ENCODE data around the gene PIEZO1.

Gene PIEZO1

GRCh38 chr16:88766975-88767374 lies 18.0 kb downstream of the PIEZO1 start:
- DNase-seq (ENCODE audit: low spot score) = no peak

- no peak for DNase-seq (ENCODE audit: low spot score)
Observed at GRCh38 chr16:88764913-88765349, 20.1 kb downstream of the PIEZO1 start.

DNA sequence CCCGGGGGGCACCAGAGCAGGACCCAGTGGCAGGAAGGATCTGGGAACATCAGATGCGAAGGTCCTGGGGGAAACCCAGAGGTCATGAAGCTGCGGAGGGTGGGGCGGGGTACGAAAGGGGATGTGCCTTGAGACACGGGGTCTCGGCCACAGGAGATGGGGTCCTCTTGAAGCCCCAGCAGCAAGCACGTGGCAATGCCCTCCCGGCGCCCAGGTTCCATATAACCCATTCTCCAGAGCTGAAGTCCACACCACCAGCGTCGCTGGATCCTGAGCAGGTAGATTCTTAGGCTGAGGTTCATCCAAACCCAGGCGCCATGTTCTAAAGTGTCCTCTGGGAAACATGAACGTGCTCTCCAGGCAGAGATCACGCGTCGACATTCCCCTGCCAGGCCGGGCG lies 20.9 kb downstream of the PIEZO1 start:
- DNase-seq (ENCODE audit: low spot score) = no peak

GRCh38 chr16:88763502-88764053 lies 21.4 kb downstream of the PIEZO1 start:
- DNase-seq (ENCODE audit: low spot score) = no peak

DNA sequence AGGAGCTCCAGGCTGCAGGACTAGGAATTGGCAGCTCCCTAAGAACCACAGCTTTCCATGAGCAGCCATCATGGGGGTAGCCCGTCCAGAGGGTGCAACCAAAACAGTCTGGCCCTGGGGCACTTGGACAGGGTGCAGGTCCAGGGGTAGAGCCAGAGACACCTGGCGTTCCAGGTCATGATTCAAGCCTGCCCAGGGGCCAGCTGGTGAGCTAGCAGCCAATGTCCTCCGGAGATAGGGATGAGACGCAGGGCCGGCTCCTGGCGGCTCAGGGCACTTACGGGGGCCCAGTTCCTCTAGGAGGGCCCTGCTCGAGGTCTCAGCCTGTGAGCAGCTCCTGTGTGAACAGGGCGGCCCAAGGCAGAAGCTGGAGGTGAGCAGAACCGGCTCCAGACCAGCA lies 22.1 kb downstream of the PIEZO1 start:
- no peak for DNase-seq (ENCODE audit: low spot score)

- no peak for DNase-seq (ENCODE audit: low spot score)
Observed at GRCh38 chr16:88762258-88762870, 22.7 kb downstream of the PIEZO1 start.

- DNase-seq (ENCODE audit: low spot score) = no peak
Observed at GRCh38 chr16:88761830-88762229, 23.2 kb downstream of the PIEZO1 start.

DNA sequence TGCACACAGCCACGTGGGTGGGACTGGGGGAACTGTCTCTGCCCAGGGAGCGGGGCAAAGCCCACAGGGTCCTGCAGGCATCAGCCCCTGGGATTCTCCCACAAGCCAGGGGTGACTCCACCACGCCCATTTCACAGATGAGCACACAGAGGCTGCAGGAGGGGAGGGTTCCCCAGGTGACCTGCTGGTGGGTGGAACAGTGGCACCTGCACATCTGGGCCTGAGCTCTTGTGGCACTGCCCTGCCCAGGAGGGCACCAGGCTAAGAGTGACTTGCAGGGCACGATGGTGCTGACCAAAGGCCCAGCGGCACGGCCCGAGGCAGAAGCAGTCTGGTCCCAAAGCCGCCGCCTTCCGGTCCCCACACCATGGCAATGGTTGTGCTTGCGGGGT lies 23.9 kb downstream of the PIEZO1 start:
- no peak for DNase-seq (ENCODE audit: low spot score)

DNA sequence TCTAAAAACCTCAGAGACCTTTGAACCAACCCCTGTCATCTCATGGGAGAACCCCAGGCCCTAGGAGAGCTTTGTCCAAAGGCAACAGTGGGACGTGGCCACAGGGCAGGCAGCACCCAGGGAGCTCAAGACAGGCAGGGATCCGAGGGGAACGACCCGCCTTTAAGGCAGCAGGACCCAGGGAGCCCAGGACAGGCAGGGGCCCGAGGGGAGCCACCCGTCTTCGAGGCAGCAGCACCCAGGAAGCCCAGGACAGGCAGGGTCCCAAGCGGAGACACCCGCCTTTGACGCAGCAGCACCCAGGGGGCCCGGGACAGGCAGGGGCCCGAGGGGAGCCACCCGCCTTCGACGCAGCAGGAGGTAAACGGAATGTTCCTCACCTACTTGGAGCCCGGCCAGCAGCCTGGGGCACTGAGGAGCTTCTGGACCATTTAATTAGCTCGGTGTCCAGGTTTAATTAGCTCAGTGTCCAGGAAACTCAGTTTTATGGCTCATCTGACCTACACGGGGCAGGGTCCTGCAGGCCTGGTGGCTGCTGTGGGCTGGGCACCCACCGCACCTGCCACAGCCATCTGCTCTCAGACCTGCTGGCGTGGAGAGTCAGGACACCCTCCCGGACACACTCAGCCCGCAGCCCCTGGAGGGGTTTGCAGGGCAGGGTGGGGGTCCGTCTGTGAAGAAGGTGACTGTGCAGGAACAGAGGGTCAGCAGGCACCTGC lies 24.4 kb downstream of the PIEZO1 start:
- no peak for DNase-seq (ENCODE audit: low spot score)

- no peak for DNase-seq (ENCODE audit: low spot score)
Observed at GRCh38 chr16:88759976-88760350, 25.1 kb downstream of the PIEZO1 start.

- no peak for DNase-seq (ENCODE audit: low spot score)
Observed at GRCh38 chr16:88759245-88759975, 25.6 kb downstream of the PIEZO1 start.

GRCh38 chr16:88758944-88759244 lies 26.1 kb downstream of the PIEZO1 start:
- no peak for DNase-seq (ENCODE audit: low spot score)

DNA sequence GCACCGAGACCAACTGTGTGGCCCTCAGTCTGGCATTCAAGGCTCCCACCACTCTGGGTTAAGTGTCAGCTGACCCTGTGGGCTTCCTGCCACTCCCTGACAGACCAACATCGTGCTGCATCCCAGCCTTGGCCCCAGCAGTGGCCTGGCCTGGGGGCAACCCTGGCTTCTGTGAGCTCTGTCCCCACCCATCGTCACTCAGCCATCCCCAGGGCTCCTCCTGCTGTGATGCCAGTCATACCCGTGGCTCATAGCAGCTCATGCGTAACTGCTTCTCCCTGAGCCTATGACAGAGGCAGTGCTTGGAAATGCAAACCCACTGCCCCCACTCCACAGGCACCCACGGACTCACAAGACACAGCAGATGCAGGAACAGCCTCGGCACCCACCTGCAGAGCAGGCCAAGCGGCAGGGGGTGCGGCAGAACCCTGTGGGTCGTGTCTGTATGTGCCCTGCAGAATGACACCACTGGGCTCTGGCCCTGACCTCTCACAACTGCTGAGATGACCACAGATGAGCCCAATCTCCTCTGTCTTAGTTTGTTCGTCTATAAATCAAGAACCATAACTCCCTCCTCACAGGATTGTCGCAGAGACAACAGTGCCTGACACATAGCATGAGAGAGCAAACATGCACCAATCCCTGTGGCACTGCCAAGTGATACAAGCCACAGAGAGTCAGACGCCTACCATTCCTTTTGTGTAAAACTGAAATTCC lies 26.6 kb downstream of the PIEZO1 start:
- no peak for DNase-seq (ENCODE audit: low spot score)

DNA sequence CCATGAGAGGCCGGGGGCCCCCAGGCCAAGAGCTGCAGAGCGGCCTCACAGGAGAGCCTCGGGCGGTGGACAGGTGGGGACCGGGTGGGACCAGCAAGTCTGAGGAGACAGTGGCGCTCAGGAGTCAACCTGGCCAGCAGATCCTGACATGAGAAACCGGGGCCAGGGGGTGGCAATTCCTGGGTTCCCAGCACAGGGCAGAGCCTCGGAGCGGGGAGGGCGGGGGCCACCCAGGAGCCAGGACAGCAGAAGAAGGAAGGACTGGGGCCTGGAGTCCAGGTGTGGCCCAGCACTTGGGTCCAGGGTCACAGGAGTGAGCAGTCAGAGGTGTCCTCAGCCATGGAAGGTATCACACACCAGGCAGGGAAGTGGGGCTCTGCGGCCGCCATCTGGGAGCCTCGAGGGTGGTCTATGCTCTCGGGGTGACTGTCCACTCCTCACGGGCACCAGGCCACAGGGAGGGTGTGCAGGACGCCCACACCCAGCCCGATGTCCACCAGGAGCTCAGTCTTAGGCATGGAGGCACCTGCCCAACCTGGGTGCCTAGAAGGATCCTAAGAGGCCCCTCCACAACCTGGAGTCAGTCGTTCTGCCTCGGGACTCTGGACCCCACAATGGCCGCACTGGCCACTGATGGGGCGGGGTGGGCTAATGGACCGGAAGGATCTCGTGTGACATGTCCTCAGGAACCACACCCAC lies 29.1 kb downstream of the PIEZO1 start:
- no peak for DNase-seq (ENCODE audit: low spot score)

DNA sequence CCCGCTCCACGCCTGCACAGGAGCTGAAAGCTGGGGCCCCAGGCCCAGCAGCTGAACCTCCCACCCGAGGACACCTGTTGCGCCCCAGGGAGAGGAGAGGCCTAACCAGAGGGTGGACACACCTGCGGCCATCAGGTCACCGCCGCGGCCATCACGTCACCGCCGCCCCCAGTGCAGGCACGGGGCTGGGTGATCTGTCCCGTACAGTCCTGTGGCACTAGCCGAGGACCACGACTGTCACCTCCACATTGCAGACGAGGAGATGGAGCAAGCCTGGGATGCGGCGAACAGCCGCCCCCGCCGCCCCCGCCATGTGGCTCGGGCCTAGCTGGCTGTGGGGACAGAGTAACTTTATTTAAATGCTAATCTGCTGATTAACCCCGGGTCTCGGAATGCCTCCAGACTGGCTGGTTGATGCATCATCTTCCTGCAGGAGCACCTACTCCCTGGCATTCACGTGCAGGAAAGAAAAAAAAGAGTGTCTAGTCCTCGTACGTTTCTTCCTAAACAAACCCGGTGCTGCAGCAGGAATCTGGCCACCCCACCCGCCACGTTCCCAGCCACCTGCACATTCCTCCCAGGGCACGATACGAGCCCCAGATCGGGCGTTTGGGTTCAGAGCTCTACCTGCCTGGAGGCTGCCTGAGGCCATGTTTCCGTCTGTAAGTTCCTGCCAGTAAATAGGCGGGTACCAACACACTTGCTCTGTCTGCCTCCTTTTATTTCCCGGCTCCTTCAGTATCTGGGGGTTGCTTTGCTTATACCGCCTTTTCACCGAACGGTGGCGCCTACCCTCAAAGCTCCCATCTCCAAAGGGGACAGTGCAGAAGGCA lies 29.9 kb downstream of the PIEZO1 start:
- DNase-seq (ENCODE audit: low spot score) = no peak

DNA sequence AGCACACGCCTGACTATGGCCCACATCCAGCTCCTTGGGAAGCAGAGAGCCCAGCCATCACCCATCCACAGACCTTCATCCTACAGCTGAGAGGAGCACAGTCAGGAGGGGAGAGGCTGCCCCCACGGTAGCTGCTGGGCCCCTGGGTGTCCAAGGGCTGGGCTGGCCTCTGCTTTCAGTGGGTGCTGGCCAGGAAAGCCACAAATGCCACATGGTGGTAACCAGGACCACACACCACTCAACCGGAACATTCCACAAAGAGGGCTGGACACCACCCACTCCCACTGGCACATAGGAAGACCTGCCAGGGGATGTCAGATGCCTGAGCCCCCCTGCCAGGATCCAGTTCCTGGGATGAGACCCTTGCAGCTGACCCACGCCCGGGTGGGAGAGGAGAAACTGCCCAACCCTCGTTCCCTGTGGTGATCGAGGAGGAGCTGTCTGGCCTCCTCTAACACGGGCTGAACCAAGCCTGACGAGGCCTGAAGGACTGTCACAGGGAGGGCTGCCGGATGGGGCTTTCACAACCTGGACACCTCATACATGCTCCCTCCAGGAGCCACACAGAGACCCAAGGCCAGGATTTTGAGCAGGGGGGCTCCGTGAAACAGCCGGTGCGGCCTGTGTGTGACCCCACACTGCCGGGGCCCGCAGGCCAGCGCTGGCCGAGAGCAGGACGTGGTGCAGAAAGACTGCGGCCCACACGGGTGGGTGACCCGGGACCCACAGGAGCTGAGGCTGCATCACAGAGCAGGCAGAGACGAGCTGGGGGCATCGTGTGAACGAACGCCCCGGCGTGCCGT lies 30.7 kb downstream of the PIEZO1 start:
- DNase-seq (ENCODE audit: low spot score) = no peak

DNA sequence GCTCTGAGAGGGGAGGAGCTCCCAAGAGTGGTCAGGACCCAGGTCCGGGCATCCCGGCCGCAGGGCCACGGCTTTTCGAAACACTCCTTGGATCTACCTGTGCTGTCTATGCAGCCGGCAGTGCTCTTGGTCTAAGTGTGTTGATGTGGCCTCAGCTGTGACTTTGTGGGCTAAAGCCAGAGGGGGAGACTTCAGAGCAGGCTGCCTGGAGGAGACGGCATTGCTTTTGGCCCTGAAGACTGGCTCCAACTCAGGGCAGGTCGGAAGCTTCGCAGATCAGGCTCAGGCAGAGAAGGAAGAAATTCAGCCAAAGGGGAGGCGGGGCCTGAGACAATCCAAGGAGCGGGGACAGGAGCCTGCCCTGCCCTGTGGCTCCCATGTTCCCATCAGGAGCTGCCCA lies 31.4 kb downstream of the PIEZO1 start:
- no peak for DNase-seq (ENCODE audit: low spot score)

GRCh38 chr16:88753191-88753590 lies 31.8 kb downstream of the PIEZO1 start:
- DNase-seq (ENCODE audit: low spot score) = no peak

DNA sequence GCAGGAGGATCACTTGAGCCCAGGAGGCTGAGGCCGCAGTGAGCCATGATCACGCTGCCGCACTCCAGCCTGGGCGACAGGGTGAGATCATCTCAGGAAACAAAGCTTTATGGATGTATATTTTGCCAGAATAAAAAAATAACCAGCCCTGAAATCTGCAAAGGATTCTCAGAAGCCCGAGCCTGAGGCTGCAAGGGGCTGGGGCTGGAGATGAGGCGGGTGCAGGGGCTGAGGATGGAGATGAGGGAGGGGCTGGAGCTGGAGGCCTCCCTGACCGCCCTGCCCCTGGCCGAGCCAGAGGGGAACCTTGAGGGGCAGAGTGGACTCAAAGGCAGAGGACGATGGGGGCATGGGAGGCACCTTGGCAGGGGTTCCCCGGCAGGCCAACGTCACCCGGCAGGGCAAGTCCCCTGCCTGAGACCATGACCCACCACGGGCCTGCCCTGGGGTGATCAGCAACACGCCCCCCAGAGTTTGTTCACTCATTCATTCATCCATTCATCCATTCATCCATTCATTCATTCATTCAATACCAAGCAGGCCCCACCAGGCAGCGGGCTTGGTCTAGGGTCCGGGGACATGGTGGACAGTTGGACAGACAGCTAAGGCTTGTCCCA lies 32.5 kb downstream of the PIEZO1 start:
- no peak for DNase-seq (ENCODE audit: low spot score)

DNA sequence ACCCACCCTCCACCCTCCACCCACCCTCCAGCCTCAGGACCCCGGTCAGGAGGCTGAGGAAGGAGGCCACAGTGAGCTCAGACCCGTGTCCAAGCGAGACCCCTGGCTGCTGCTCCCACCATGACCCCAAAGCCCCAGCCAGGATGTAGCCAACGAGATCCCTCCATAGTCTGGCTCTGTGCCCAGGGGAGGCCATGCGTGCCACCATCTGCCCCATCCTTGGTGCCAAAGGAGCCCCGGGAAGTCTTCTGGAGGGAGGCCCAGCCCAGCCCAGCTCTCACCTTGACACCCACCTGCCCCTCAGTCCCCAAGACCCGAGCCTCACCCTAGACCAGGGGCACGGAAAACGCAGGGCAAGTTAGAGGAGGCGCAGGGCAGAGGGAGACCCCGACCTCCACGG lies 34.2 kb downstream of the PIEZO1 start:
- DNase-seq (ENCODE audit: low spot score) = no peak

Measured in globus pallidus (tissue), 1 donor.